OCI-M2 (cell line): Measurements from ENCODE around the gene CTNNA3.

ENCODE experiments used
- DNase-seq: peaks from one replicate; lab custom pipeline; 2025; ENCODE audit not compliant: unreplicated experiment; lab: John Stamatoyannopoulos, UW

The CTNNA3 gene

DNA sequence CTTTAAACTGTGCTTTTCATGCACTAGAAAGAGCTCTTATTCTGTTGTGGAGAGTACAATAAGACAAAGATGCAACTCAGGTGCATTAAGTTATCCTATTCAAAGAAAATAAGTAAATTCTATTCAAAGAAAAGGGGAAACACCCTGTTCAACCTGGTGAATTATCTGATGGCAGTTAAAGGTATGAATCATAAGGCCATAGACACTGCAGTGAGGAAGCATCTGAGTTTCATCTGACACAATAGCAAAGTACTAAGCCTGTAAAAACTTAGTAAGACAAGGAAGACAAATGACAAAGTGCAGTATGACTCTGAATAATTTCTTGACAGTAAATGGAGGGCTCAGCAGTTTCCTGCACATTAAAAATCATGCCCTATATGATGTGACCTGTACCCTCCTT is 861.2 kb downstream of the CTNNA3 start:
- no peak for DNase-seq

DNA sequence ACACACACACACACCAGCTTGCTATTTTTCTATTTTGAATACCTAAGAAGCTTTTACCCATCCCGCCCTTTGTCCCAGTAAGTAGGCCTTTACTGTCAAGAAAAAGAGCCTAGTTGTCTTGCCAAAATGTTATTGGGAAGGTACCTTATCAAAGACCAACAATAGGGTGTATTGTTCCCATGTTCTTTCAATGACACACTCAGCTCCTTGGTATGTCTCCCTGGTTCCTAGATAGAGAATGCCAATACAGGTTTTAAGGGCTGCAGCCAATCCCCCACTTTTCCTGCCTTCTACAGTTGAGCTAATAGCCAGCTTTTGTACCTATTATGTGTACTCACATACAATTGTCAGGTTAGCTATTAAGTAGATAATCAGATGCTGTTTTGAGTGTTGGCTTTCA is 862.1 kb downstream of the CTNNA3 start:
- no peak for DNase-seq

- no peak for DNase-seq
Observed at GRCh38 chr10:66832781-66833422, 863.1 kb downstream of the CTNNA3 start.

DNA sequence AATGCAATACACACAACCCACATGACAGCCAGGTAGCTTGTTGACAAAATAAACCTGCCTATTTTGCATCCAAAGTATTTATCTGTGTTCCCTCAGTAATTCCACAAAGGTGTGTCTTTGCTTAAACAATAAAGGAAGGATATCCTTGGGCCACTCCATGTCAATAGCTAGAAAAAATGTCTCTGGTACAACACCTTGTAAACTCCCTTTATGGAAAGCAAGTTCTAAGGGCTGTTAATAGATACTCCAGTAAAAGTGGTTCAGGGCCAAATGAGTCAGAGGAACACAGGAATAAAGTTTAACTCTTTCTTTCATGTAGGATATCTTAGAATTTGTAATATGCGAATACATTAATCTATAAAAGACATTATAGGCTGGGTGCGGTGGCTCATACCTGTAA is 867.0 kb downstream of the CTNNA3 start:
- no peak for DNase-seq

GRCh38 chr10:66827353-66827752 is 868.6 kb downstream of the CTNNA3 start:
- DNase-seq: no peak

DNA sequence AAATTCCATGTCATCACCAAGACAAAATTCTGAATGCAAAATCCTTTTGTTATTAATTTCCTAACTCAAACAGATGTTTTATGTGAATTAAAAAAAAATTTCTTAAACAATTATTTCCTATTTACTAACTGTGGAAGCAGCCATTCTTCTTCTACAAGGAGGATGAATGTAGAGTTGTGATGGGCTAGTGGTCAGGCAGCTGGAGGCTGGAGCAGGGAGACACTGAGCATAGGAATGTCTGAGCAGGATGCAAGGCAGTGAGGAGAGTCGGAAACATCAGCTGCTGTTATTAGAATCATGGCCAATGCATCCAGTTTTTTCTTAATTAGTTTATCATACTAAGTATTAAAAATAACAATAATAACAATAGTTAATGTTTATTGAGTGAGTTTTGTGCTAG is 872.7 kb downstream of the CTNNA3 start:
- DNase-seq: no peak

- DNase-seq: no peak
Observed at GRCh38 chr10:66822801-66823200, 873.2 kb downstream of the CTNNA3 start.

DNA sequence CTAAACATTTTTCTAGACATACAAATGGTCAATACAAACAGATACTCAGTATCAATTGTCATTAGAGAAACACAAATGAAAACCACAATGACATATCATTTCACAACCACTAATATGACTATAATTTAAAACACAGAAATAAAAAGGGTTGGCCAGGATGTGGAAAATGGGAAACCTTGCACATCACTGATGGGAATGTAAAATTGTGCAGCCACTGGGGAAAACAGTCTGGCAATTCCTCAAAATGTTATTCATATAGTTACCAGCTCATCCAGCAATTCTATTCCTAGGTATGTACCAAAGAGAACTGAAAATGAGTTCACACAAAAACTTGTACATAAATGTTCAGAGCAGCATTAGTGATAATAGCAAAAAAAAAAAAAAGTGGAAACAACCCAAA is 876.3 kb downstream of the CTNNA3 start:
- DNase-seq: no peak

GRCh38 chr10:66813122-66813521 is 882.9 kb downstream of the CTNNA3 start:
- DNase-seq: no peak

DNA sequence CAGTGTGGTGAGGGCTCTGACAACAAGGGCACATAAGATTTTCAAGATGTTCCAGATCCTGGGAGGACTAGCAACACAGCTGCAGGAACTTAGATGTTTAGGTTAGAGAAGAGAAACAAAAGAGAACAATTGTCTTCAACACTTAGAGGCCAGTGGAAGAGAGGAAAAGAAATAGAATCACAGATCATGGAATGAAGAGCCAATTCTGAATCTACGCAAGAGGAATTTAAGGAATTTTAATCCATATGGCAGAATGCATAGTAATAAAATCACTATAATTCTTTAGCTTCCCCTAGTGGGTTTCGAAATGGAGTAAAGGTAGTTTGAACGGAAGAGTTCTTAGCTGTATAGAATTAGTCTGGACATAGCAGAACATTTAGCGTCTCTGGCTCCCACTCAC is 884.8 kb downstream of the CTNNA3 start:
- no peak for DNase-seq

DNA sequence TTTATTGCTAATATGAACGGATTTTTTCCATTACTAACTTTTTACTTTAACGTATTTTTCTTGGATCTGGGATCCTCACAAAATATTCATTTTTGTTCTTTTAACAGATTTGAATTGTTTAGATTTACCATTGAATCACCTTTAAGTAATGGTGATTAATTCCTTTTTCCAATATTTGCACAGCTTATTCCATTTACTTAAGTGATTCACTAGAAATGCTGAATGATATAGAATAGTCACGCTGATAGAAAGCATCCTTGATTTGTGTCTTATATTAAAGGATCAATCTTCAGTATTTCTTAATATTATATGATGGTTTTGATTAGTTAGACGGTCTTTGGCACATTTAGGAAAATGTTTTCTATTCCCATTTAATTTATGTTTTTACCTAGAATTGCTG is 886.6 kb downstream of the CTNNA3 start:
- DNase-seq: no peak

GRCh38 chr10:66805612-66806011 is 890.4 kb downstream of the CTNNA3 start:
- no peak for DNase-seq

- DNase-seq: no peak
Observed at GRCh38 chr10:66804962-66805361, 891.0 kb downstream of the CTNNA3 start.

DNA sequence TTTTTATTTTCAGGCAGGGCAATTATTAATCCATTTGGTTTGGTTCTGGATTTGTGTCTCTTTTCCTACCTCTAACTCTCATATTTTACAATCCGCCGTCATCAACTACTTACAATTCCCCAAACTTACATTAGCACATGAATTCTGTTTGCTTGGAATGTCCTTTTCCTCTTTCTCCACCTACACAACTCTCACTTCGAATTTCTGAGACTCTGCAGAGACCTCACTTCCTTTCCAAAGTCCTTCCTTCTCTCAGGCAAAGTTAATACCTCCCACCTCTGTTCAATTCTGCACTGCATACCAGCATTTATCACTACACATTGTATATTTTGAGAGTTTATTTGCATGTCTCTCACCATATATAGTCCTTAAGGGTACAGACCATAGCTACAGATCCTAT is 892.8 kb downstream of the CTNNA3 start:
- DNase-seq: no peak

GRCh38 chr10:66799474-66799873 is 896.5 kb downstream of the CTNNA3 start:
- DNase-seq: no peak

GRCh38 chr10:66795866-66796265 is 900.1 kb downstream of the CTNNA3 start:
- no peak for DNase-seq

GRCh38 chr10:66792441-66792840 is 903.6 kb downstream of the CTNNA3 start:
- no peak for DNase-seq

- no peak for DNase-seq
Observed at GRCh38 chr10:66788178-66788987, 907.6 kb downstream of the CTNNA3 start.

DNA sequence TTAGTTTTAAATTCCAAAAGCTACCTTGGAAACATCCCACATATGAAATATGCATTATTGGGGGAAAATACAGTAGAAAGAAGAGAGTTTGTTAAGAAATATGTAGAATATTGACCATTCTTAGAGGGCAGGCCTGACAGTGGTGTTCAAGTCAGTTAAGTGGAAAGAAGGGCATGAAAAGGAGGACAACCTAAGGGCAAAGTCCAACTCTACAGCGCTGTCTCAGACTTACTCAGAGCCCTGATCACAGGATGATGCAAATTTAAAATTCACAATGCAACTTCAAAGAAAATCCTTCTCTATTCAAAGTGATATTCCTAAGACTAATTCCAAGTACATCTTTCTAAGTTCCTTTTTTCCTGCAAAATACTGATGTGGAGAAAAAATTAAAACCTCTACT is 909.3 kb downstream of the CTNNA3 start:
- no peak for DNase-seq

DNA sequence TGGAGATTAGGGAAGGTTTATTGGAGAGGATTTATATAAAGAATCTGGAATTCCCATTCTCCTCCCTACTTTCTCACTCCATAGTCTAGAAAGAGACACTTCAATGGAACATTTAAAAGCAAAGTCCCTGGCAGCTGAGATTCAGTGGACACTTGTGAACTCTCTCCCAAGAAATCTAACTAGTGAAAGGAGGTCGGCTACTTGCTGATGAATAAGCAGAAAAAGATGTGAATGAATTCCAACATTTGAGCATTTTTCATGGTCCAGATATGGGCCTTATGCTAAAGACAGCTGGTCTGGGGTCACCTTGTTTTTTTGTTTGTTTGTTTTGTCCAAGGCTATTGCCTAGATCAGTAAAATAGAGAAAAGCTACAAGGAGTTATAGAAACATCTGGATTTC is 911.2 kb downstream of the CTNNA3 start:
- DNase-seq: no peak

DNA sequence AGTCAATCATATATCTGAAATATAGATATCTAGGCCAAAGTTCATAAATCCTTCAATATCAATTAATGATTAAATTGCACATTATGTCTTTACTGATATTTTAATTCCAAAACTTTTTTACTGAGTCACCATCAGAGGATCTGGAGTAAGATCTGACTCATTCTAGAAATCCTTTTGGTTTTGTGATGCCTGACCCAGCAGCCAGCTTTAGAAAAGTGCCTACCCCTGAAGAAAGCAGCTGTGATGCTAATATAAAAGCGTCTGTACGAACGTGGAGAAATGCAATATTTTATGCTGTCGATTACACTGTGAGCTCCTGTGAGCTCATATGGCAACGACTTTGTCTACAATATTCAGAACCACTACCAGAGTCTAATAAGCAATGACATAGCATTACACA is 912.7 kb downstream of the CTNNA3 start:
- DNase-seq: no peak

GRCh38 chr10:66782776-66783175 is 913.2 kb downstream of the CTNNA3 start:
- no peak for DNase-seq

GRCh38 chr10:66782144-66782543 is 913.9 kb downstream of the CTNNA3 start:
- no peak for DNase-seq
